ENCODE measurements around the gene ZAR1L. TPM values are rescaled to one million over a fixed set of nuclear protein-coding genes. Genes with fewer than 3 reads are reported as not detected.
A peak's percentile ranks its signal among the peaks of the same experiment; 100 is the strongest.

The ZAR1L gene
- polyA plus RNA-seq, 1 donor (not counting 4 experiments of a cell fraction or from before 2014, with no cell fraction given), result not detected

DNA sequence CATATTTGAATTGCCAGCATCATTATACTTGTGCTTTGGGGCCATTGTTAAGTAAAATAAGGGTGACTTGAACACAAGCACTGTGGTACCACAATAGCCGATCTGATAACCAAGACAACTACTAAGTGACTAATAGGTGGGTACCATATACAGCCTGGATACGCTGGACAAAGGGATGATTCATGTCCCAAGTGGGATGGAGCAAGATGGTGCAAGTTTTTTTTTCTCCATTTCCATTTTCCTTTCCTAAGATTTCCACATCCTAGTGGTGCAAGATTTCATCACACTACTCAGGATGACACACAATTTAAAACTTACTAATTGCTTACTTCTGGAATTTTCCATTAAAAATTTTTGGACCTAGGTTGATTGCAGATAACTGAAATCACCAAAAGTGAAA, 15.3 kb upstream of the ZAR1L start:
- dilution Hi-C loops (cut with MboI; ENCODE audit: extremely low pct_ligation_motif_present, low sequenced_read_pairs), result no loop called here

DNA sequence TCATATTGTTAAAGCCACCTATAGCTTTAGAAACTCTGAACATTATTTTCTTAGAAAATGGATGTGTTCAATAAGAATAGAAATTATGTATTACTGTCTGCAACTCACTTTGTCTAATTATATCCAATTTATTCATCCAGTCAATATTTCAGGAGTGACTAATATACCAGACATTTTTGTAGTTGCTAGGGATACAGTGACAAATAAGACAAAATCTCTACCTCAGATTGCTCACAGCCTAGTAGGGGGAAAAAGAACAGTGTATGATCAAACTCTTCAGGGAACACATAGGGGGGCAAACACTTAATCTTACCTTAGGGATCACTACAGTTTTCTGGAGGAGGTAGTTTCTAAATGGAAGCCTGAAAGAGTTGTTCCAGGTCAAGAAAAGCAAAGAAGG, 8.7 kb upstream of the ZAR1L start:
- Histone ChIP-seq H3K79me2 (ENCODE audit: control insufficient read depth, insufficient read depth, low read length) (no peaks in the 10 kb centered on the region), H3K4me2 (ENCODE audit: control insufficient read depth, extremely low read depth, insufficient read depth, low read depth, low read length) (peak overlapping the region; percentile 16), H3K9me3 (ENCODE audit: control insufficient read depth, low read depth, low read length) (no peaks in the 10 kb centered on the region), H3K27me3 (ENCODE audit: control insufficient read depth, extremely low read depth, insufficient read depth, low read length) (no peaks in the 10 kb centered on the region), H4K20me1 (ENCODE audit: control insufficient read depth, extremely low read depth, insufficient read depth, low read length) (no peaks in the 10 kb centered on the region), H3K4me3 (ENCODE audit: control insufficient read depth in 2 of 3, extremely low read depth in 1 of 3, insufficient read depth in 2 of 3, low read depth in 1 of 3, low read length in 3 of 3) (no peak overlapping the region), H2AFZ (ENCODE audit: control insufficient read depth, low read length) (peak overlapping the region; percentile 46), H3K36me3 (ENCODE audit: control insufficient read depth in 2 of 2, extremely low read depth in 1 of 2, insufficient read depth in 2 of 2, low read length in 2 of 2) (peaks cover 0 to under 1% of the 10 kb centered on the region in 2 experiments), H3K9ac (ENCODE audit: control insufficient read depth, extremely low read depth, insufficient read depth, low read length) (no peak overlapping the region), H3K27ac (ENCODE audit: control insufficient read depth, insufficient read depth, low read length) (peak overlapping the region; percentile 52), H3K4me1 (ENCODE audit: control insufficient read depth, extremely low read depth, insufficient read depth, low read length) (peaks cover 7% of the 10 kb centered on the region), H3K9me1 (ENCODE audit: control insufficient read depth, extremely low read depth, insufficient read depth, low read length) (no peaks in the 10 kb centered on the region)
- no peak for TF ChIP-seq EZH2 (IDR thresholded peaks at IDR 0.05; ENCODE audit: low read length)
- TF ChIP-seq, protein P1, sequence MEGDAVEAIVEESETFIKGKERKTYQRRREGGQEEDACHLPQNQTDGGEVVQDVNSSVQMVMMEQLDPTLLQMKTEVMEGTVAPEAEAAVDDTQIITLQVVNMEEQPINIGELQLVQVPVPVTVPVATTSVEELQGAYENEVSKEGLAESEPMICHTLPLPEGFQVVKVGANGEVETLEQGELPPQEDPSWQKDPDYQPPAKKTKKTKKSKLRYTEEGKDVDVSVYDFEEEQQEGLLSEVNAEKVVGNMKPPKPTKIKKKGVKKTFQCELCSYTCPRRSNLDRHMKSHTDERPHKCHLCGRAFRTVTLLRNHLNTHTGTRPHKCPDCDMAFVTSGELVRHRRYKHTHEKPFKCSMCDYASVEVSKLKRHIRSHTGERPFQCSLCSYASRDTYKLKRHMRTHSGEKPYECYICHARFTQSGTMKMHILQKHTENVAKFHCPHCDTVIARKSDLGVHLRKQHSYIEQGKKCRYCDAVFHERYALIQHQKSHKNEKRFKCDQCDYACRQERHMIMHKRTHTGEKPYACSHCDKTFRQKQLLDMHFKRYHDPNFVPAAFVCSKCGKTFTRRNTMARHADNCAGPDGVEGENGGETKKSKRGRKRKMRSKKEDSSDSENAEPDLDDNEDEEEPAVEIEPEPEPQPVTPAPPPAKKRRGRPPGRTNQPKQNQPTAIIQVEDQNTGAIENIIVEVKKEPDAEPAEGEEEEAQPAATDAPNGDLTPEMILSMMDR (optimal IDR thresholded peaks at IDR 0.05 in 1 of 3, IDR thresholded peaks at IDR 0.05 in 1 of 3, conservative IDR thresholded peaks at IDR 0.05 in 1 of 3; ENCODE audit: extremely low read depth in 1 of 3, insufficient read depth in 2 of 3, low read length in 3 of 3), result no peak
- dilution Hi-C loops (cut with MboI; ENCODE audit: extremely low pct_ligation_motif_present, low sequenced_read_pairs), result no loop called here
- FAIRE-seq, result peak; percentile 48
- DNase-seq (ENCODE audit: low read depth, low spot score), result no peak

More for the DNA sequence above, 15.3 kb upstream of the ZAR1L start:
- no peak overlapping the region for H2AFZ ChIP-seq (ENCODE audit: control insufficient read depth, low read length)
- peaks cover 6% of the 10 kb centered on the region for H3K4me1 ChIP-seq (ENCODE audit: control insufficient read depth, extremely low read depth, insufficient read depth, low read length)
- no peak overlapping the region for H3K9ac ChIP-seq (ENCODE audit: control insufficient read depth, extremely low read depth, insufficient read depth, low read length)
- no peak for DNase-seq (ENCODE audit: low read depth, low spot score)
- H3K27ac ChIP-seq (ENCODE audit: control insufficient read depth, insufficient read depth, low read length), result peak overlapping the region; percentile 49
- H3K9me3 ChIP-seq (ENCODE audit: control insufficient read depth, low read depth, low read length), result no peaks in the 10 kb centered on the region
- no peaks in the 10 kb centered on the region for H3K9me1 ChIP-seq (ENCODE audit: control insufficient read depth, extremely low read depth, insufficient read depth, low read length)
- H3K4me3 ChIP-seq (ENCODE audit: control insufficient read depth in 2 of 3, extremely low read depth in 1 of 3, insufficient read depth in 2 of 3, low read depth in 1 of 3, low read length in 3 of 3), result no peak overlapping the region
- H4K20me1 ChIP-seq (ENCODE audit: control insufficient read depth, extremely low read depth, insufficient read depth, low read length), result no peaks in the 10 kb centered on the region
- no peaks in the 10 kb centered on the region for H3K27me3 ChIP-seq (ENCODE audit: control insufficient read depth, extremely low read depth, insufficient read depth, low read length)
- peaks cover 0 to 8% of the 10 kb centered on the region in 2 experiments for H3K36me3 ChIP-seq (ENCODE audit: control insufficient read depth in 2 of 2, extremely low read depth in 1 of 2, insufficient read depth in 2 of 2, low read length in 2 of 2)
- no peaks in the 10 kb centered on the region for H3K79me2 ChIP-seq (ENCODE audit: control insufficient read depth, insufficient read depth, low read length)
- TF ChIP-seq, protein P1 (optimal IDR thresholded peaks at IDR 0.05 in 1 of 3, IDR thresholded peaks at IDR 0.05 in 1 of 3, conservative IDR thresholded peaks at IDR 0.05 in 1 of 3; ENCODE audit: extremely low read depth in 1 of 3, insufficient read depth in 2 of 3, low read length in 3 of 3), result no peak
- TF ChIP-seq EZH2 (IDR thresholded peaks at IDR 0.05; ENCODE audit: low read length), result no peak
- no peak overlapping the region for H3K4me2 ChIP-seq (ENCODE audit: control insufficient read depth, extremely low read depth, insufficient read depth, low read depth, low read length)
- FAIRE-seq, result peak; percentile 74
